SK-MEL-5 (cell line): ENCODE data around the gene C10orf105. TPM values are rescaled to one million over a fixed set of nuclear protein-coding genes. Genes with fewer than 3 reads are reported as not detected.

Experiments
- DNase-seq: peaks from one replicate; pipeline ENCODE4 v3.0.0-alpha.2; 2016; ENCODE audit warnings: low read depth, low spot score
- in situ Hi-C: cut with HindIII; loops from 2 replicates; pipeline ENCODE4 v1.10.0; 2016; ENCODE audit warnings: low sequenced_read_pairs, high pct_unique_total_duplicates, low pct_unique_long_range_greater_than_20kb
- total RNA-seq: library from RNA; depleted of rRNA; stranded (reverse); fragments of >200 nt; shearing (Covaris generic); gene quantifications from 2 replicates; pipeline ENCODE4 v1.2.3, GENCODE V29; 2014

C10orf105 gene
- total RNA-seq, 1 experiment from 2014 or later: not detected

DNA sequence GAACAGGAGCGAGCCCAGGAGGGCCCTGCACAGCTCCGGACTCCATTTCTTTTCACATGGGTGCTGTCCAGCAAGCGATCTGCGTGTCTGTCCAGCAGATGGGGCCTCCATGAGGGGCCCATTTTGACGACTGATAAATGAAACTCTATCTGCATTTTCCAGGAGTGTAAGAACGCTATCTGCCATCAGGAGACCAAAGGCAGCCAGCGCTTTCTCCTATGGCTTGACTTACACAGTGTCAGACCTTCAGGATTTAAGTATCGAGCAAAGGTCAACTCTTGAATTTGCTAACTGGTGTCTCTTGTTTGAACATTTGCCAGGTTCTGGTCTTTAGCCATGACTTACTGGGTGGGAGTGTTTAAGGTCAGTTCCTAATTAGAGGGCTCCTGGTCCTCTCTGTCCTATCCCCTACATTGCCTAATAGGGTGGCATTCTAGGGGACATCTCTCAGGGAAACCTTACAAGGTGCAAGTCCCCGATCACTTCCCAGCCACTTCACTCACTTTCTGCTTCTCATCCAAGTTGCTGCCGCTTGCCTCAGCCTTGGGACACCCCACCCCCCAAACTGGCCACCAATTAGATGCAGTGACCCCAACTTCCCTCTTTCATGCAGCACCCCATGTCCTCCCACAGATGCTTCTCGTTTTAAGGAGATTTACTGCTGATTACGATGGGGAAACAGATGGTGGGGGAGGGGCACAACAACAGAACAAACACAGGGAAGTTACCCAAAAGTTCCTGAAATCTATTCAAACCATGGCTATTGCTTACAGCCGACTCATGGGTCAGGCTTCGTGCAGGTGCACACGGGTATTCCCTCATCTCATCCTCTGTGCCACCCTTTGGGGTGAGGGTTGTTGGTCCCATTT lies 33.7 kb upstream of the C10orf105 start:
- no peak for DNase-seq
- in situ Hi-C loops: no loop called here

DNA sequence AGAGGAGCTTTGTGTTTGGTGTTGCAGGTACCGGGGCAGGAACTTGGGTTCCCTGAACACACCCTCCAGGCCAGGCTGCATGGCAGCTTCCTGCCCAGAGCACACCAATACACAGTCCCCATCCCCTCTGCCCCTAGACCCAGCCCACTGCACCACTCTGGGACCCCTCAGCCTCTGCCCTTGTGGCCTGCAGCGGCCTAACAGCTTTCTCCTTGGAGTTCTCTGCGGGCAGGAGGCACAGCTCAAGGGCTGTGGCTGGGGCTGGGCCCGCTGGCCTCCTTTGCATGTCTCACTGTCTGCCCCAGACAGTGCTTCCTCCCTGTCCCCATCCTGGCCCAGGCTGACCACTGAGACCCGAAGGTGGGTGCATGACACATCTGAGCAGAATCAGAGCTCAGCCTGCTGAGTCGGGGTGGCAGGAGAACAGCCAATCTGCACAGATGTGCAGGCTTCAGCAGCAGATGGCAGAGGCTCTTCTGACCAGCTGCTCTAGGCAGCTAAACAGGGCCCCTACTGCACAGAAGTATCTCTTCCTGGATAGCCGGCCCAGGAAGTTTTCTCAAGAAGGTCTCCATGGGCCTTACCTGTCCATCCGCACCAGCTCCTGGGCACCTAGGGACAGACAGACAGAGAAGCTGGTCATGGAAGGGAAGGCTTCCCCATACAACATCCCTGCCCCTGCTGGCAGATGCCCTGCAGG lies 33.0 kb upstream of the C10orf105 start:
- DNase-seq: no peak
- in situ Hi-C loops: no loop called here

DNA sequence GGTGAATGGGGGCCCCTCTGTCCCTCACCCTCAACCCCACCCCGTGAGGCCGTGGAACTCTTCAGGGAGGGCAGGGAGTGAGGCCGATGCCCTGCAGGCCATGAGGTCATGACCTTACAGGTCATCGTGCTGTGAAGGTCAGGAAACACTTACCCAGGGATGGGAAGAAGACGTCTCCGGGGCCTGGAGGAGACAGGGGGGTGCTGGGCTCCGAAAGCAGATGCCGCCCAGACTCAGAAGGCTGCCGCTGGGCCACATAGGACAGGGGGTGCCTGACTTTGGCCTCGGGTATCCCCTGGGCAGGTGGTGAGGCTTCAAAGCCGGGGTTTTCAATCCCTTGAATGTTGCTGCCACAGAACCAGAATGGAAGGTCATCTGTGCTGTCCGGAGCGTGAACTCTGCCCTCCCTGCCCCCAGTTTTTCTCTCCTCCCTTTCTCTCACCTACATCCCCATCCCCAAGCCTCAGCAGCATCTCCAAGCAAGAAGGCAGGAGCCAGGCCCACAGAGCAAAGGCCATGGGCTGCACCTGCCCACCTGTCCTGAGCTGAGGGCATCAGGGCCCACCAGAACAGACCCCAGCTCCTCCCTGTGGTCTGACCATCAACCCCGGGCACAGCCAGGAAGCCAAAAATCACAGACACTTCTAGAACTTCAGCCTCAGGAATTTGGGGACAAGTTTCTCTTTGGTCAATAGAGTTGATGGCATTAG lies 32.1 kb upstream of the C10orf105 start:
- no peak for DNase-seq
- in situ Hi-C loops: no loop called here

DNA sequence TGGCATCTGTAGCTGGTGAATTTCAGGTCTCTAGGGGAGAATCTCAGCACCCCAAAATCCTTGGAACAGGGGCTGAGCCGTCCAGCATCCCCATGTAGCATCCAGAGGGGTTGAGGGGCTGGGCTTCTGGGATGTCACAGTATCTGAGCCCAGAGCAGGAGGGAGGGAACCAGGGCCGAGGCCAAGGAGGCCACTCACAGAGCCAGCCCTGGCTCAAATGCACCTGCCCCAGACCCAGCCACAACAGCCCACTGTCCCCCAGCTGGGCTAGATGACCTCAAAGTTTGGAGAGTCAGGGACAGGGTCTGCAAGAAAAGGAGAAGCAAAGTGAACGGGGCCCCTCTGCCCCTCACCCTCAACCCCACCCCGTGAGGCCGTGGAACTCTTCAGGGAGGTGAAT lies 31.4 kb upstream of the C10orf105 start:
- in situ Hi-C loops: no loop called here
- DNase-seq: no peak

- no peak for DNase-seq
- in situ Hi-C loops: no loop called here
These were observed 30.7 kb upstream of the C10orf105 start for GRCh38 chr10:71750124-71750841.

GRCh38 chr10:71749396-71749795 lies 29.8 kb upstream of the C10orf105 start:
- in situ Hi-C loops: no loop called here
- DNase-seq: no peak

DNA sequence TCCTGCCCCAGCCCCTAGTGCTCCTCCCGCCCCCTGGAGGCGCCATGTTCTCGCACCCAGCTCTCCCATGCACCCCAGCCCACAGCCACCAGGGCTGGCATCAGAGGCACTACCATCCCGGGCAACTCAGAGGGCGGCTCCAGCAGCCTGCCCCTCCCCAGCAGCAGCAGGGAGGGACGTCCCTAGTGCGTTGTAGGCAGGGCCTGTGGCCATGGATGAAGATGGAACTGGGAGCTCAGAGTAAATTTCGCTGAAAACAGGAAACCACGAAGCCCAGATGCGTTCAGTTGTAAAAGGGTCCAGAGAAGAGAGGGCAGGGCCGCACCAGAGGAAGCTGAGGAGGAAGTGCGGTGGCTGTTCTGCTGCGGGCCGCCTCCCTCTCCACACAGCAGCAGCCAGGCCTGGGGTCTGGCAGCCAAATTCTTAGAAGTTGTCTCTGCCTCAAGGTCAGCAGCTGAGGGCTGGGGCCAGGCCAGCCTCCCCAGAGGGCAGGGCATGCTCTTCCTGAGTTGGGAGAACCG lies 29.2 kb upstream of the C10orf105 start:
- in situ Hi-C loops: no loop called here
- no peak for DNase-seq

DNA sequence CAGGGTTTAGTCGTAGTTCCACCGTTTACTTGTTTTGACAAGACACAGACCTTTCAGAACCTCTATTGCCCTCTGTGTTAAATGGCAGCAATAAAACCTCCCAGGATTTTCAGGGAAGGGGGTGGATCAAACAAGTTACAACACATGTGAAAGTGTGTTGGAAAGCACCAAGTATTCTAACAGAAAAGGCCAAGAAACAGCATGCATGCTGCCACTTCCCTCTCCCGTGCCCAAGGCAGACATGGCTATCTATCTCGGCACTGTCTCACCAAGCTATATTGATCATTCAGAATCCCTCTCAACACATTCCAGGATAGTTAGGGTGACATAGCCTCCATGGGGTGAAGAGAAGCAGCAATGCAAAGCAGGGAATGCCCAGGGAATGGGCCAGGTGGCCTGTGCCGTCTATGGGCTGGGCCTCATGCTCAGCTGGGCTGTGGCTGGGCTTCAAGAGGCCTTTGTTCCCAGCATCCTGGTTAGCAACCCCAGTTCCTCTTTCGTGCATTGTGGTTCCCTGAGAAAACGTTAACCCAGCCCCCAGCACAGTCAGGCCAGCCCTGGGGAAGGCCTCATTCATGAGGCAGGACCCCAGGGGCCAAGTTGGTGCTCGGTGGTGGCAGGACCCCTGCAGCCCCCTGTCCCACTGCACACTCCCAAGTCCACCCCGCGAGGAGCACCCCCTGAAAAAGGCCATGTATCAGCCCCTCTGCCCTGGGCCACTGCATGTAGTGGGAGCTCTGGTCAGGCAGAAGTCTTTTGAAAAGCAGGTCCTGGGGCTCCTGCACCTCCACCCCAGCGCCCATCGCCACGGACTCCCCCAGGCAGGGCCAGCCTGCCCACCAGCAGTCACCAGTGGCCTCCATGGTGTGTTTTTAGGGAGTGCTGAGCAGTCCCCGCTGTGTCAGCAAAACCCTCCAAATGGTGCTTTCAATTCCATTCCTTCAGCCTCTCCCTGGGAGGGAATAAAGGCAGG lies 28.3 kb upstream of the C10orf105 start:
- in situ Hi-C loops: no loop called here
- DNase-seq: no peak

GRCh38 chr10:71747039-71747531 lies 27.5 kb upstream of the C10orf105 start:
- no peak for DNase-seq
- in situ Hi-C loops: no loop called here

- in situ Hi-C loops: no loop called here
- DNase-seq: no peak
These were observed 26.9 kb upstream of the C10orf105 start for GRCh38 chr10:71746344-71747037.

- no peak for DNase-seq
- in situ Hi-C loops: no loop called here
These were observed 26.2 kb upstream of the C10orf105 start for GRCh38 chr10:71745664-71746250.

GRCh38 chr10:71744897-71745663 lies 25.5 kb upstream of the C10orf105 start:
- in situ Hi-C loops: no loop called here
- DNase-seq: no peak

GRCh38 chr10:71743866-71744265 lies 24.3 kb upstream of the C10orf105 start:
- in situ Hi-C loops: no loop called here
- no peak for DNase-seq

GRCh38 chr10:71743089-71743838 lies 23.7 kb upstream of the C10orf105 start:
- no peak for DNase-seq
- in situ Hi-C loops: no loop called here
